ENCODE measurements around the gene AFAP1L2.

Gene AFAP1L2

GRCh38 chr10:114308531-114309363, 95.6 kb downstream of the AFAP1L2 start:
- no peak for DNase-seq

GRCh38 chr10:114307731-114308130, 96.6 kb downstream of the AFAP1L2 start:
- no peak for DNase-seq

GRCh38 chr10:114306116-114306973, 98.0 kb downstream of the AFAP1L2 start:
- no peak for DNase-seq

- DNase-seq: no peak
Observed at GRCh38 chr10:114305521-114305925, 98.8 kb downstream of the AFAP1L2 start.

- peak; percentile 47 for DNase-seq
Observed at GRCh38 chr10:114304571-114305421, 99.5 kb downstream of the AFAP1L2 start.

GRCh38 chr10:114304017-114304570, 100.2 kb downstream of the AFAP1L2 start:
- DNase-seq: peak; percentile 59

GRCh38 chr10:114303556-114303955, 100.7 kb downstream of the AFAP1L2 start:
- DNase-seq: no peak

- no peak for DNase-seq
Observed at GRCh38 chr10:114301951-114302710, 102.2 kb downstream of the AFAP1L2 start.

- DNase-seq: no peak
Observed at GRCh38 chr10:114301177-114301576, 103.1 kb downstream of the AFAP1L2 start.

GRCh38 chr10:114300036-114300645, 104.2 kb downstream of the AFAP1L2 start:
- DNase-seq: no peak

GRCh38 chr10:114297136-114297705, 107.1 kb downstream of the AFAP1L2 start:
- DNase-seq: no peak

GRCh38 chr10:114295393-114295792, 108.9 kb downstream of the AFAP1L2 start:
- DNase-seq: no peak

GRCh38 chr10:114294549-114294948, 109.8 kb downstream of the AFAP1L2 start:
- no peak for DNase-seq

GRCh38 chr10:114293075-114293474, 111.2 kb downstream of the AFAP1L2 start:
- DNase-seq: no peak

- DNase-seq: no peak
Observed at GRCh38 chr10:114291516-114291915, 112.8 kb downstream of the AFAP1L2 start.

GRCh38 chr10:114291076-114291475, 113.2 kb downstream of the AFAP1L2 start:
- no peak for DNase-seq

GRCh38 chr10:114290038-114290437, 114.3 kb downstream of the AFAP1L2 start:
- DNase-seq: no peak

- DNase-seq: no peak
Observed at GRCh38 chr10:114289096-114289436, 115.2 kb downstream of the AFAP1L2 start.

GRCh38 chr10:114288424-114289095, 115.7 kb downstream of the AFAP1L2 start:
- DNase-seq: no peak

GRCh38 chr10:114286921-114287320, 117.4 kb downstream of the AFAP1L2 start:
- no peak for DNase-seq
